Breast epithelium (tissue), 4 donors: ENCODE results near the gene ZIC5. TPM values are rescaled to one million over a fixed set of nuclear protein-coding genes. Genes with fewer than 3 reads are reported as not detected.

Experiments used
- DNase-seq, 2 donors: peaks; one replicate each; pipeline ENCODE4 v3.0.0-alpha.2; 2019; ENCODE audit warnings: low spot score in 2 of 2
- H3K27ac ChIP-seq, 2 donors: fragments of 200-600 bp; sonication (generic) in 1 of 2; one replicate each; pipeline ENCODE4 v1.5.1; 2016 to 2019; ENCODE audit warnings: mild to moderate bottlenecking in 1 of 2
- H3K27me3 ChIP-seq, 2 donors: fragments of 200-600 bp; sonication (generic) in 1 of 2; one replicate each; pipeline versions ENCODE4 v1.5.1 to v1.6.0; 2017 to 2019; ENCODE audit warnings: control low read depth in 1 of 2, mild to moderate bottlenecking in 1 of 2
- H3K36me3 ChIP-seq: fragments of 200-600 bp; one replicate; pipeline ENCODE4 v1.5.1; 2019
- H3K4me1 ChIP-seq, 2 donors: fragments of 200-600 bp; sonication (generic); one replicate each; pipeline ENCODE4 v1.5.1; 2016 to 2019; ENCODE audit warnings: control low read depth in 1 of 2
- H3K4me3 ChIP-seq, 3 donors: fragments of 200-600 bp; sonication (generic); 1 replicate in 2 of 3; 2 replicates in 1 of 3; pipeline ENCODE4 v1.5.1; 2016 to 2019; ENCODE audit warnings: mild to moderate bottlenecking in 3 of 3, moderate library complexity in 2 of 3
- H3K9me3 ChIP-seq, 2 donors: fragments of 200-600 bp; sonication (generic) in 1 of 2; one replicate each; pipeline ENCODE4 v1.5.1; 2016 to 2019; ENCODE audit warnings: control low read depth in 1 of 2
- POLR2A ChIP-seq: fragments of 450-650 bp; IDR thresholded peaks from one replicate; pipeline ENCODE4 v1.6.1; 2016; ENCODE audit warnings: antibody characterized with exemption, mild to moderate bottlenecking, moderate library complexity
- POLR2AphosphoS5 ChIP-seq, 3 donors: sonication (generic); formaldehyde crosslinking; IDR thresholded peaks; one replicate each; pipeline ENCODE4 v1.6.1; 2017; ENCODE audit warnings: antibody characterized with exemption in 3 of 3
- intact Hi-C: fragments of 100-400 bp; cut with DNase I; formaldehyde crosslinking; loops from one replicate; pipeline ENCODE4 v1.15.1; 2023; ENCODE audit warnings: low total_unique reads
- total RNA-seq, 3 donors: library from RNA; depleted of rRNA; stranded (reverse); fragments of >200 nt; gene quantifications; one replicate each; pipeline ENCODE4 v1.1.0, GENCODE V29; 2016
- TF ChIP-seq, protein P1 (sequence below), 3 donors: fragments of 450-650 bp; IDR thresholded peaks; one replicate each; pipeline ENCODE4 v1.5.1; 2016 to 2017; ENCODE audit warnings: antibody characterized with exemption in 3 of 3, mild to moderate bottlenecking in 3 of 3, moderate library complexity in 3 of 3

Gene ZIC5
- total RNA-seq, 3 donors from 2014 or later: not detected

DNA sequence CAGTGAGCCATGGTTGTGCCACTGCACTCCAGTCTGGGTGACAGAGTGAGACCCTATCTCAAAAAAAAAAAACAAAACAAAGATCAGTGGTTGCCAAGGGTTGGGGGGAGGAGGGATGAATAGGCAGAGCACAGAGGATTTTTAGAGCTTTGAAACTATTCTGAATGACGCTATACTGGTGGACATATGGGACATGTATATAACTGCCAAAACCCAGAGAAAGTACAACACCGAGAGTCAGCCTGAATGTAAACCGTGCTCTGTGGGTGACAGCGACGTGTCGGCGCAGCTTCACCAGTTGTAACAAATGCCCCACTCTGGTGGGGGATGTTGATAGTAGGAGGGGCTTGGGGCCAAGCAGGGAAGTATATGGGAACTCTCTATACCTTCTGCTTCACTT, 32.9 kb downstream of the ZIC5 start:
- intact Hi-C loops: no loop called here
- peaks cover 0 to 19% of the 10 kb centered on the region in 2 donors for H3K27me3 ChIP-seq
- no peaks in the 10 kb centered on the region for H3K4me1 ChIP-seq
- TF ChIP-seq POLR2A (no peak), POLR2AphosphoS5 (IDR thresholded peaks at IDR 0.05) (no peak)
- TF ChIP-seq, protein P1, sequence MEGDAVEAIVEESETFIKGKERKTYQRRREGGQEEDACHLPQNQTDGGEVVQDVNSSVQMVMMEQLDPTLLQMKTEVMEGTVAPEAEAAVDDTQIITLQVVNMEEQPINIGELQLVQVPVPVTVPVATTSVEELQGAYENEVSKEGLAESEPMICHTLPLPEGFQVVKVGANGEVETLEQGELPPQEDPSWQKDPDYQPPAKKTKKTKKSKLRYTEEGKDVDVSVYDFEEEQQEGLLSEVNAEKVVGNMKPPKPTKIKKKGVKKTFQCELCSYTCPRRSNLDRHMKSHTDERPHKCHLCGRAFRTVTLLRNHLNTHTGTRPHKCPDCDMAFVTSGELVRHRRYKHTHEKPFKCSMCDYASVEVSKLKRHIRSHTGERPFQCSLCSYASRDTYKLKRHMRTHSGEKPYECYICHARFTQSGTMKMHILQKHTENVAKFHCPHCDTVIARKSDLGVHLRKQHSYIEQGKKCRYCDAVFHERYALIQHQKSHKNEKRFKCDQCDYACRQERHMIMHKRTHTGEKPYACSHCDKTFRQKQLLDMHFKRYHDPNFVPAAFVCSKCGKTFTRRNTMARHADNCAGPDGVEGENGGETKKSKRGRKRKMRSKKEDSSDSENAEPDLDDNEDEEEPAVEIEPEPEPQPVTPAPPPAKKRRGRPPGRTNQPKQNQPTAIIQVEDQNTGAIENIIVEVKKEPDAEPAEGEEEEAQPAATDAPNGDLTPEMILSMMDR (IDR thresholded peaks at IDR 0.05): no peak
- H3K4me3 ChIP-seq: no peak overlapping the region
- H3K27ac ChIP-seq: no peak overlapping the region
- H3K36me3 ChIP-seq: no peaks in the 10 kb centered on the region
- H3K9me3 ChIP-seq: no peaks in the 10 kb centered on the region
- no peak for DNase-seq

DNA sequence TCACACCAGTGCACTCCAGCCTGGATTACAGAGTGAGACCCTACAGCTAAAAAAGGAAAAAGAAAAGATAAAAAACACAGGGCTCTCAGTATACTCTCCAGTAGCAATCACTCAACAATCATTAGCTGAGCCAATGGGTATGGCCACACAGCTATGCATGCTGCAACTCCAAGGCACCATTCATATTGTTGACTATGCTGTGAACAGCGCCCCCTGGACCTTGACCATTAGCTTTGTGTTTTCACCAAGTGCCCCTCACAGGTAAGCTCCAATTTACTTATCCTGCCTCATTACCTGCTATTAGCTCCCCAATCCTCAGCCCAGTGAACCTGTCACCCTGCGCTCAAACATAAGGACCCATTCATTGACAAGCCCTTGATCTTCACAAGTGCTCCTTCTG, 35.8 kb downstream of the ZIC5 start:
- TF ChIP-seq POLR2A (no peak), POLR2AphosphoS5 (IDR thresholded peaks at IDR 0.05) (no peak)
- TF ChIP-seq, protein P1 (IDR thresholded peaks at IDR 0.05): no peak
- intact Hi-C loops: no loop called here

DNA sequence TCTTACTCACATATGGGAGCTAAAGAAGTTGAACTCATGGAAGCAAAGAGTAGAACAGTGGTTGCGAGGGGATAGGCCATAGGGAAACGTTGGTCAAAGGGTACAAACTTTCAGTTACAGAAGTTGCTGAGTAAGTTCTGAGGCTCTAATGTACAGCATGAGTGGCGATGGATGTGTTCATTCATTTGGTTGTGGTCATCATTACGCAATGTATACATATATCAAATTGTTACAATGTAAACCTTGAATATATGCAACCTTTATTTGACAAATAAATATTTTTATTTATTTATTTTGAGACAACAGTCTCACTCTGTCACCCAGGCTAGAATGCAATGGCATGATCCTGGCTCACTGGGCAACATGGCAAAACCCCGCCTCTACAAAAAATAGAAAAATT, 38.7 kb downstream of the ZIC5 start:
- no peaks in the 10 kb centered on the region for H3K36me3 ChIP-seq
- H3K4me1 ChIP-seq: no peaks in the 10 kb centered on the region
- intact Hi-C loops: no loop called here
- H3K27ac ChIP-seq: no peak overlapping the region
- DNase-seq: no peak
- no peak overlapping the region for H3K4me3 ChIP-seq
- H3K9me3 ChIP-seq: no peaks in the 10 kb centered on the region
- H3K27me3 ChIP-seq: peaks cover 0 to 9% of the 10 kb centered on the region in 2 donors
- TF ChIP-seq POLR2AphosphoS5 (IDR thresholded peaks at IDR 0.05): no peak
- no peak for TF ChIP-seq POLR2A
- TF ChIP-seq, protein P1 (IDR thresholded peaks at IDR 0.05): no peak

More for the DNA sequence above, 35.8 kb downstream of the ZIC5 start:
- Histone ChIP-seq H3K4me3 (no peak overlapping the region), H3K27ac (no peak overlapping the region), H3K4me1 (no peaks in the 10 kb centered on the region), H3K27me3 (peaks cover 0 to 9% of the 10 kb centered on the region in 2 donors), H3K36me3 (no peaks in the 10 kb centered on the region), H3K9me3 (no peaks in the 10 kb centered on the region)
- DNase-seq: no peak

DNA sequence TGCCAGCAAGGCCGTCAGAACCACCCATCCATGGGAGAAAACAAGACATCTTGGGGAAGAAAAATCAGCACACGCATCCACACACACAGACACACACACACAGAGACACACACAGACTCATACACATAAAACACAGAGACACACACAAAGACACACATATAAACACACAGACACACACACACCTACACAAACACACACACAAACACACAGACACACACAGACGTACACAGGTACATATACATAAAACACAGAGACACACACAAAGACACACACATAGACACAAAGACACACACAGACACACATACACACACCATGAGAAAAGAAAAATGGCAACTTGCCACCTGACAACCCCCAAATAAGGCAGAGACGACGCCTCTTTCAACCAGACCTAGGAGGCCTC, 40.6 kb downstream of the ZIC5 start:
- intact Hi-C loops: no loop called here
- no peak overlapping the region for H3K4me3 ChIP-seq
- no peaks in the 10 kb centered on the region for H3K9me3 ChIP-seq
- no peaks in the 10 kb centered on the region for H3K36me3 ChIP-seq
- DNase-seq: no peak
- no peak for TF ChIP-seq POLR2A
- TF ChIP-seq POLR2AphosphoS5 (IDR thresholded peaks at IDR 0.05): no peak
- TF ChIP-seq, protein P1 (IDR thresholded peaks at IDR 0.05): no peak
- no peaks in the 10 kb centered on the region for H3K4me1 ChIP-seq
- H3K27me3 ChIP-seq: peaks cover 0 to 15% of the 10 kb centered on the region in 2 donors
- H3K27ac ChIP-seq: no peak overlapping the region

DNA sequence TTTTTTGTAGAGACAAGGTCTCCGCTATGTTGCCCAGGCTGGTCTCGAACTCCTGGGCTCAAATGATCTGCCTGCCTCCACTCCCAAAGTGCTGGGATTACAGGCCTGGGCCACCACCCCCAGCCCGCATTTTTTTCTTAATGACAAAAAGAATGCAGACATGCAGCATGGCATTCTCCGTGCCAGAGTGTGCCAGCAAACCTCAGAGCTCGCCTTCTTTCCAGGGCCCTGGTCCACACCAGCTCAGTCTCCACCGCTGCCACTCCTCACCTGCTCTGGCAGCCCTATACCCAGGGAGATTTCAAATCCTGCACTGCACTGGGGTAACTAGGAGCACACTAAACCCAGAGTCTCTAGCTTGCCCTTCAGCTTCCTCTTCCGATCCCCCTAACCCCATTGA, 41.7 kb downstream of the ZIC5 start:
- Histone ChIP-seq H3K27me3 (peaks cover 0 to 19% of the 10 kb centered on the region in 2 donors), H3K4me3 (no peak overlapping the region), H3K9me3 (no peaks in the 10 kb centered on the region), H3K27ac (no peak overlapping the region), H3K4me1 (no peaks in the 10 kb centered on the region), H3K36me3 (no peaks in the 10 kb centered on the region)
- TF ChIP-seq, protein P1 (IDR thresholded peaks at IDR 0.05): no peak
- TF ChIP-seq POLR2AphosphoS5 (IDR thresholded peaks at IDR 0.05) (no peak), POLR2A (no peak)
- intact Hi-C loops: no loop called here
- no peak for DNase-seq
